HepG2 (cell line): Measurements from ENCODE around the gene ZNF22.

Source experiments
- CREM ChIP-seq, 2 experiments: sonication (generic) in 1 of 2; formaldehyde crosslinking in 1 of 2; IDR thresholded peaks; 2 replicates each; pipeline versions ENCODE4 v1.4.0 to v1.6.1; 2016 to 2020; ENCODE audit warnings: antibody characterized with exemption in 1 of 2, mild to moderate bottlenecking in 1 of 2, missing genetic modification reagents in 1 of 2
- FOXP1 ChIP-seq, 2 experiments: fragments of 450-650 bp in 1 of 2; IDR thresholded peaks; 2 replicates each; pipeline ENCODE4 v1.6.1; 2017 to 2018; ENCODE audit warnings: antibody characterized with exemption in 1 of 2
- KAT7 ChIP-seq: IDR thresholded peaks from 2 replicates; pipeline ENCODE4 v1.6.1; 2018; ENCODE audit warnings: borderline replicate concordance, missing compliant biosample characterization
- MAFK ChIP-seq, 2 experiments: IDR thresholded peaks in 1 of 2; conservative IDR thresholded peaks in 1 of 2; 2 replicates each; pipeline ENCODE4 v1.6.1; 2011; ENCODE audit warnings: improper control_type of control experiment in 2 of 2, low read length in 2 of 2
- RAD51 ChIP-seq: fragments of 450-650 bp; IDR thresholded peaks from 2 replicates; pipeline ENCODE4 v1.6.1; 2016; ENCODE audit warnings: borderline replicate concordance
- ZKSCAN1 ChIP-seq: fragments of 150-350 bp; IDR thresholded peaks from 2 replicates; pipeline ENCODE4 v1.6.1; 2014; ENCODE audit warnings: low read length
- ZNF484 ChIP-seq: sonication (generic); formaldehyde crosslinking; IDR thresholded peaks from 2 replicates; pipeline ENCODE4 v1.5.1; 2020; ENCODE audit warnings: mild to moderate bottlenecking, low read depth, missing genetic modification reagents, borderline replicate concordance
- TF ChIP-seq, protein P1 (sequence below): sonication (generic); formaldehyde crosslinking; IDR thresholded peaks from 2 replicates; pipeline ENCODE4 v1.8.0; 2022; ENCODE audit warnings: mild to moderate bottlenecking, missing genetic modification reagents; ENCODE audit not compliant: insufficient replicate concordance
- TF ChIP-seq, protein P2 (sequence below): IDR thresholded peaks from 2 replicates; pipeline ENCODE4 v1.6.1; 2016; ENCODE audit warnings: missing genetic modification reagents, missing compliant biosample characterization
- TF ChIP-seq, protein P3 (sequence below): sonication (generic); formaldehyde crosslinking; IDR thresholded peaks from 2 replicates; pipeline ENCODE4 v1.4.0; 2020; ENCODE audit warnings: missing genetic modification reagents

DNA sequence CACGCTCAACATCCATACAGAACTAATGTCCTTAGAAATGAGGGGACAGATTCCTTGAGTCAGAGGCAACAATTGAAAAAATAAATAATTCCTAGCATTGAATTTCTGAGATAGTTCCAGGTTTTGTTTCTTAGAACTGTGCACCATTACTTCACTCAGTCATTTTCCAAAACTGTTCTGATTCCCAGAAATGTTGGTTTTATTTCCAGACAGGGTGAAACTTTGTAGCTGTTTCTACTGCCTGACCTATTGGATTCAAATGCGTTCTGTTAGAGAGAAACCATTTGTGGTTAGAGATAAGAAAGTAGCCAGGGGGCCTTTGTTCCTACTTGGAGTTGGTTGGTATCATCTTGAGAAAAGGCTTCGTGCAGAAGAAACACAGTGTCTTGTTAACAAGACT lies 14.1 kb upstream of the ZNF22 start:
- TF ChIP-seq, protein P1, sequence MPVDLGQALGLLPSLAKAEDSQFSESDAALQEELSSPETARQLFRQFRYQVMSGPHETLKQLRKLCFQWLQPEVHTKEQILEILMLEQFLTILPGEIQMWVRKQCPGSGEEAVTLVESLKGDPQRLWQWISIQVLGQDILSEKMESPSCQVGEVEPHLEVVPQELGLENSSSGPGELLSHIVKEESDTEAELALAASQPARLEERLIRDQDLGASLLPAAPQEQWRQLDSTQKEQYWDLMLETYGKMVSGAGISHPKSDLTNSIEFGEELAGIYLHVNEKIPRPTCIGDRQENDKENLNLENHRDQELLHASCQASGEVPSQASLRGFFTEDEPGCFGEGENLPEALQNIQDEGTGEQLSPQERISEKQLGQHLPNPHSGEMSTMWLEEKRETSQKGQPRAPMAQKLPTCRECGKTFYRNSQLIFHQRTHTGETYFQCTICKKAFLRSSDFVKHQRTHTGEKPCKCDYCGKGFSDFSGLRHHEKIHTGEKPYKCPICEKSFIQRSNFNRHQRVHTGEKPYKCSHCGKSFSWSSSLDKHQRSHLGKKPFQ = no peak
- TF ChIP-seq ZKSCAN1 = no peak
- no peak for TF ChIP-seq FOXP1 (IDR thresholded peaks at IDR 0.05)
- TF ChIP-seq FOXP1 (CRISPR knock-in tag; IDR thresholded peaks at IDR 0.05) = no peak
- TF ChIP-seq KAT7 (CRISPR knock-in tag) = no peak
- no peak for TF ChIP-seq CREM (IDR thresholded peaks at IDR 0.05)
- no peak for TF ChIP-seq CREM (CRISPR knock-in tag; IDR thresholded peaks at IDR 0.05)
- TF ChIP-seq RAD51 = no peak
- TF ChIP-seq, protein P2, sequence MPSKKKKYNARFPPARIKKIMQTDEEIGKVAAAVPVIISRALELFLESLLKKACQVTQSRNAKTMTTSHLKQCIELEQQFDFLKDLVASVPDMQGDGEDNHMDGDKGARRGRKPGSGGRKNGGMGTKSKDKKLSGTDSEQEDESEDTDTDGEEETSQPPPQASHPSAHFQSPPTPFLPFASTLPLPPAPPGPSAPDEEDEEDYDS (CRISPR knock-in tag) = no peak
- no peak for TF ChIP-seq MAFK (conservative IDR thresholded peaks at IDR 0.05 in 1 of 2, IDR thresholded peaks at IDR 0.05 in 1 of 2; ENCODE audit: low read length in 2 of 2)
- TF ChIP-seq, protein P3, sequence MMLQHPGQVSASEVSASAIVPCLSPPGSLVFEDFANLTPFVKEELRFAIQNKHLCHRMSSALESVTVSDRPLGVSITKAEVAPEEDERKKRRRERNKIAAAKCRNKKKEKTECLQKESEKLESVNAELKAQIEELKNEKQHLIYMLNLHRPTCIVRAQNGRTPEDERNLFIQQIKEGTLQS (CRISPR knock-in tag) = no peak
- TF ChIP-seq ZNF484 (CRISPR knock-in tag) = no peak
